Epithelial cell of prostate (primary cell): ENCODE measurements around the gene SFRP5.

Source experiments
- DNase-seq: peaks from one replicate; pipeline ENCODE4 v3.0.0-alpha.2; 2011; ENCODE audit warnings: low read depth, low spot score
- H3K27ac ChIP-seq: fragments of 450-650 bp; 2 replicates; pipeline ENCODE4 v1.5.1; 2017; ENCODE audit warnings: mild to moderate bottlenecking

The SFRP5 gene

GRCh38 chr10:97743169-97743943, 28.4 kb downstream of the SFRP5 start:
- DNase-seq = no peak
- H3K27ac ChIP-seq = no peak overlapping the region

- H3K27ac ChIP-seq = no peak overlapping the region
- DNase-seq = no peak
Measured at GRCh38 chr10:97740613-97741012, 31.2 kb downstream of the SFRP5 start.

DNA sequence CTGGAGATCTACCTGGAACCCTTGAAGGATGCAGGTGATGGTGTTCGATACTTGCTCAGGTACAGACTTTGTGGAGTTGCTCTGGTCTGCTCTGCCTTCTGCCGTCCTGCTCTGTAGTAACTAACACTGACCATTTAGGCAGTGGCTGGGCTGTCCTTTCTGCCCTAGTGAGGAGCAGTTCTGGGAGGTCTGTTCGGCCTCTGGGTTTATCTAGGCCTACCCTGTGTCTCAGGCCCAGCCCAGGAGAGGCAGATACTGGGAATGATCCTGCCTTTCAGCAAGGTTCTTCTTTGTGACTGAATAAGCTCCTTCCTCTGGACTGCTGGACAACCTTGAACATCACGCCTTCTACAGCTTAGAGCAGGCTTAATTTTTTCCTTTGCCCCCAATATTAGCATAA, 33.2 kb downstream of the SFRP5 start:
- no peak overlapping the region for H3K27ac ChIP-seq
- no peak for DNase-seq

DNA sequence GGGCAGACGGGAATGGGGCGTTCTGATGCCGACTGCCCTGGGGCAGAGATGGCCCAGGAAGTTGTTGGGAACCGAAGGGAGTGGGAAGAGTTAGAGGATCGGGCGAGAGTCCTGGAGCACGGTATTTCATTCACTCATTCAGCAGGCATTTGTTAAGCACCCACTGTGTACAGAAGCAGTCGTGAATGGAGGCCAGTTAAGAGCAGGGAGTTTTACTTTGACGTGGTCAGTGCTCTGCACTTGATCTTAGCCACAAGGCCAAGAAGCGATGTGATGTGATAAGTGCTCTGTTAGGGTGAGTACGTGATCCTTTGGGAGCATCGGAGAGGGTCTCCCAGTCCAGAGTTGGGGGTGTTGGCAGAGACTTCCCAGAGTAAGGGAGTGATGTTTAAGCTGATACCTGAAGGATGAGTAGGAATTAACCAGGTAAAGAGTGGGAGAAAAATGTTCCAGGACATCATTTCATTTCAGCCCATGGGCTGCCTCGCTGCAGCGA, 34.0 kb downstream of the SFRP5 start:
- H3K27ac ChIP-seq = peak overlapping the region; percentile 85
- no peak for DNase-seq

- peak; percentile 60 for DNase-seq
- peak within 1 kb of the TSS; percentile 85 for H3K27ac ChIP-seq
Measured at GRCh38 chr10:97736902-97737769, 34.7 kb downstream of the SFRP5 start, which contains the start of gene ZFYVE27. Gene ZFYVE27 (plus strand): TSS chr10:97737128. CDS start chr10:97738478, 1,350 bp downstream.

- H3K27ac ChIP-seq = no peak overlapping the region
- DNase-seq = no peak
Measured at GRCh38 chr10:97736403-97736901, 35.3 kb downstream of the SFRP5 start.

- no peak for DNase-seq
- H3K27ac ChIP-seq = no peak overlapping the region
Measured at GRCh38 chr10:97734021-97734420, 37.8 kb downstream of the SFRP5 start.

- no peak overlapping the region for H3K27ac ChIP-seq
- no peak for DNase-seq
Measured at GRCh38 chr10:97733256-97733655, 38.5 kb downstream of the SFRP5 start.

GRCh38 chr10:97732052-97732359, 39.8 kb downstream of the SFRP5 start:
- H3K27ac ChIP-seq = no peak overlapping the region

GRCh38 chr10:97731346-97732051, 40.3 kb downstream of the SFRP5 start:
- DNase-seq = no peak
- H3K27ac ChIP-seq = no peak overlapping the region

More at GRCh38 chr10:97732052-97732359, 39.8 kb downstream of the SFRP5 start:
- DNase-seq = no peak

GRCh38 chr10:97729014-97729413, 42.8 kb downstream of the SFRP5 start:
- DNase-seq = no peak
- no peak overlapping the region for H3K27ac ChIP-seq

DNA sequence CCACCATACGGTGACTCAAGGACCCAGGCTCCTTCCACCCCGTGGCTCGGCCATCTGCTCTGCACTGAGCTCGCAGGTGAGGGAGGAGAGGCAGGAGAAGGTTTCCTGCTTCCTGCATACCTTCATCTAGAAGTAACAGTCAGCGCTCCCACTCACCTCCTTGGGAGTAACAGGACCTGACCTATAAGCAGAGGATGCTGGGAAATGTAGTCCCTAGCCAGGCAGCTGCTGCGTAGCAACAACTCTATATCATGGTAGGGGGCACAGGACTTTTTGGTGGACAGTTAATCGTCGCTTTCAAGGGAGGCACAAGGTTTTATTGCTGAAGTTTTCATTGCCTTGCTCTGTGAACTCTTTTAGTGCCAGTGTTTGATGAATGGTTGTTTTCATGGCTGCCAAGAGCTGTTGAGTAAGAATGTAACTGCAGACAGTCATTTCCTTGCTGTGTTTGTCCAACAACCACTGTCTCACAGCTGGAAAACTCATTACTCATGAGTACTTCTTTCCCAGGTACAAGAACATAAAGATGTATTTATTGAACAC, 45.1 kb downstream of the SFRP5 start:
- peak overlapping the region; percentile 90 for H3K27ac ChIP-seq
- peak; percentile 72 for DNase-seq

GRCh38 chr10:97724341-97724941, 47.4 kb downstream of the SFRP5 start:
- peak; percentile 60 for DNase-seq

GRCh38 chr10:97723001-97723400, 48.8 kb downstream of the SFRP5 start:
- peak overlapping the region; percentile 90 for H3K27ac ChIP-seq
- no peak for DNase-seq

More at GRCh38 chr10:97724341-97724941, 47.4 kb downstream of the SFRP5 start:
- H3K27ac ChIP-seq = peak overlapping the region; percentile 90

DNA sequence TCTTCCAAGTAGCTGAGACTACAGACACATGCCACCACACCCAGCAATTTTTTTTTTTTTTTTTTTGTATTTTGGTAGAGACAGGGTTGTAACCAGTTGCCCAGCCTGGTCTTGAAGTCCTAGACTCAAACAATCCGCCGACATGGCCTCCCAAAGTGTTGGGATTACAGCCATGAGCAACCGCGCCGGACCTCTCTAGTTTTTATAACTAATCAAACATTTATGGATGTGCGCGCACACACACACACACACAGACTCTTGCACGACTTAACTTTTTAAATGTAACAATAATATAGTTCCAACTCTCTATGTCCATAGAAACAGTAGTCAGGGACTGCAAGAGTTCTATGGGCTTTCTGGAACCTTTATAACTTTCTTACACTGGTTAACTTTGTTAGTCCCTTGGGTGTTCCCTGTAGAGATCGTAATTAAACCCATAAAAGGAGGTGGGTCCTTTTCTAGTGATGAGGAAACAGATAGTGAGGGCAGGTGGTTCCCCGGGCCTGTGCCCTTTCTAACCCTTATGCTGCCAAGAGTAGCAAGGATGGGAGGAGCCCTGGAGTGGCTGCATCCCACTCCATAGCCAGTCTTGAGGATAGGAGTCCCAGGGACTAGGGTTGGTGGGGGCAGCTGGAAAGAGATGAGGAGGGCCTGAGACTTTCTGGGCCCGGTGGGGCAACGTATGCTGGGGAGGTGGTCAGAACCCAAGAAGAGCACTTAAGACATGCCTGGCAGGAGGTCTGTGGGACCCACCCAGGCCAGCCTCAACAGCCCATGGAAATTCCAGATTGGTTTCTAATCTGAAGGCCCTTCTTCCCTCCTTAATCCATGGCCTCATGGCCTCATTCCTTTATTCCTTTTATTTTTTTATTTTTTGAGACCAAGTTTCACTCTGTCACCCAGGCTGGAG, 49.7 kb downstream of the SFRP5 start:
- H3K27ac ChIP-seq = no peak overlapping the region
- no peak for DNase-seq

GRCh38 chr10:97719602-97720001, 52.2 kb downstream of the SFRP5 start:
- no peak for DNase-seq
- peak overlapping the region; percentile 98 for H3K27ac ChIP-seq

DNA sequence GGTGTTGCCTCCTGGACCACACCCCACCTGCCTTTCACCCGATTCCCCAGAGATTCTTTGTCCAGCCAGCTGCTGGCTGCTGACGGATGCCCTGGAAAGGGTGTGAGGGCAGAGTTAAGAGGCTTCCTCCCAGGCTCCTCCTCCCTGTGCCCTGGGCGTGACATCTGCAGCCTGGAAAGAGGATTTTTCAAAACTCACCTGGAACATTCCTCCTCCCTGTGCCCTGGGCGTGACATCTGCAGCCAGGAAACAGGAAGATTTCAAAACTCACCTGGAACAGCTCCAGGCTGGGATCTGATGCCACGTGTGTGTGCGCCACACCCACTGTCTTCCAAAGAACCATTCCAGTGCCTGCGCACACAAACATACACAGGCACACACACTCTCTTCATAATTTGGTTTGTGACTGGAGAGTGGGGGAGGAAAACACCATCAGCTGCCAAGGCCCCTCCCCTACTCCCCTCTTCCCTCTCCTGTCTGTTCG, 53.1 kb downstream of the SFRP5 start:
- peak overlapping the region; percentile 98 for H3K27ac ChIP-seq
- peak; percentile 84 for DNase-seq

DNA sequence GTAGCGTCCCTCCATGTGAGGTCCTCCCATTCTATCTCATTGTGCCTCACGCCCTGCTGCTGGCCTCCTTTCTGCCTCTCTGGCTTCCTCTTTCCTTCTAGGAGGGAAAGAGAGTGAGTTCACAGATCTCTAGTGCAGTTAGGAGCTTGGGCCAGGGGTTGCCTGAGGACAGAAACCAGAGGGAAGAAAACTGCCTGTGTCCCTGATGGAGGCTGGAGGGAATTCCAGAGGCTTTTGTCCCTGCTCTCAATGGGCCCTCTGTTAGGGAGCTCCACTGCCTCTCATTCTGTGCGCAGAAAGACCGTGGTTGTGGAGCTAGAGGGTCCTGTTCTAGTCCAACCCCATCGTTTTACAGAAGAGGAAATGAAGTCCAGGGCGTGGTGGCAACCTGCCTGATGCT, 53.6 kb downstream of the SFRP5 start:
- peak overlapping the region; percentile 98 for H3K27ac ChIP-seq
- no peak for DNase-seq
